ENCODE data around the gene CACNG3. TPM values are rescaled to one million over a fixed set of nuclear protein-coding genes. Genes with fewer than 3 reads are reported as not detected.
"Not testable (repeated sequence)": the region's sequence is repeated elsewhere in the genome, so short reads cannot be mapped to it uniquely, and the experiment has no call there.

Gene CACNG3
- total RNA-seq, 1 donor from 2014 or later = not detected

DNA sequence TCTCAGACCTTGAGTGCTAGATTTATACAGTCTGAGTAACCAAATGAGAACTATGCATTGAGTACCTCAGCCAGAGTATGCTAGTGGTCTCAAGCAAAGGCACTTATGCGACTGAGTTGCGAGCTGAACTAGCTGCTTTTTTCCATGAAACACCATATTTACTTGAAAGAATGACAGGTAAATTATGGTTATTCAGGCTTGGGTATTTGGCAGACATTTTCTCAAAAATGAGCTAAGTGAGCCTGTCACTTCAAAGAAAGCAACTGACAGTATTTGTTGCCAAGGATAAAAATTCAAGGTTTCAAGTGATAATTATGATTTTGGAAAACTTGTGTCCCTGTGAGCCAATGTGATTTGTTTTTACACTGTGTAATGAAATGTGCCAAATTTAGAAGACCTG is 19.3 kb downstream of the CACNG3 start:
- DNase-seq (ENCODE audit: low spot score) = no peak

DNA sequence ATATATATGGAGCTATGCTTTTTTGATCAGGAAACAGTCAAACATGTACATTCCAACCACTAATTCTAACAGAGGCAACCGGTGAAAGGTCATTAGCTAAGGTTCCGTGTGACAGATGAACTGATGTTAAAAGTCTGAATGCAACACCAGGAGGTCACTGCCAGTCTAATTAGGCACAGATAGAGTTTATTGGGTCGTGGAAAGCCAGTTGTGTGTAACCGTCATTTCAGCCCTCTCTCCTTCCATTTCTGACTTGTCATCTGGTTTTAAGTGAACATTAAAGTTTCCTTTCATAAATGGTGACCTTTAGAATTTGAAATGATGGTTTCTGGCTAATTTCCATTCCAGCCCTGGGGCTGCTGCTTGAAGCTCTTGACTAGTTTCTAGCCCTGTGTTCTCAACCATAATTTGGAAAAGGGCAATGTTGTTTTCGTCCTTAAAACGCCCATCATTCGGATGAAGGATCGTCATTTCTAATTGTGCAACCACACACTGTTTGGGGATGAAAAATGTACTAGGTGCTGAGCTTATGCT is 23.9 kb downstream of the CACNG3 start:
- DNase-seq (ENCODE audit: low spot score) = no peak

DNA sequence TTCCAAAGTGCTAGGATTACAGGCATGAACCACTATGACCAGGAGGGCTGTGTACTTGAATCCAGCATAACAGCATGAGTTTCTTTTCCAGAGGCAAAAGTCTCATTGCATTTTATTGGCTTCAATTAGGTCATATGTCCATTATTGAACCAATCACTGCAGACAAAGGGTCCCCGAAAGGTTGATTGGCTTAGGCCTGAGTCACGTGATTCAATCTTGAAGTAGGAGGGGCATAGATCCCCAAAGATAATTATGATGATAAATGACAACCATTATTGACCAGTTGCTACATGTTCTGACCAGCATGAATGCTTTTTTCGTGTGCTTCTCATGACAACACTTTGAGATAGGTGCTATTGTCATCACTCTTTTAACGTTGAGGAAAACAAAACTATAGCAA is 25.3 kb downstream of the CACNG3 start:
- DNase-seq (ENCODE audit: low spot score) = no peak

DNA sequence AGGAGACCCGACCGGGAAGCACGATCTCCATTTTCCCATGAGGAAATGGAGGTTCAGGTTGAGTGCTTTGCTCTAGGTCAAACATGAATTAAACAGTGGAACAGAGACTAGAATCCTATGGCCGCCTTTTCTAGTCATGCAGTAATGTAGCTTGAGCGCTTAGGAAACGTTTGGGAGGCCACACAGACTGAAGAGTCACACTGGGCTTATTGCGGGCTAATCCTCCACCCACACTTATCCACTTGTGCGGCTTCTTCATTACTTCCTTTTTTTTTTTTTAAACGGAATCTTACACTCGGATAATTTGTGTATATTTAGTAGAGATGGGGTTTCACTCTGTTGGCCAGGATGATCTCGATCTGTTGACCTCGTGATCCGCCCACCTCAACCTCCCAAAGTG is 26.0 kb downstream of the CACNG3 start:
- no peak for DNase-seq (ENCODE audit: low spot score)

DNA sequence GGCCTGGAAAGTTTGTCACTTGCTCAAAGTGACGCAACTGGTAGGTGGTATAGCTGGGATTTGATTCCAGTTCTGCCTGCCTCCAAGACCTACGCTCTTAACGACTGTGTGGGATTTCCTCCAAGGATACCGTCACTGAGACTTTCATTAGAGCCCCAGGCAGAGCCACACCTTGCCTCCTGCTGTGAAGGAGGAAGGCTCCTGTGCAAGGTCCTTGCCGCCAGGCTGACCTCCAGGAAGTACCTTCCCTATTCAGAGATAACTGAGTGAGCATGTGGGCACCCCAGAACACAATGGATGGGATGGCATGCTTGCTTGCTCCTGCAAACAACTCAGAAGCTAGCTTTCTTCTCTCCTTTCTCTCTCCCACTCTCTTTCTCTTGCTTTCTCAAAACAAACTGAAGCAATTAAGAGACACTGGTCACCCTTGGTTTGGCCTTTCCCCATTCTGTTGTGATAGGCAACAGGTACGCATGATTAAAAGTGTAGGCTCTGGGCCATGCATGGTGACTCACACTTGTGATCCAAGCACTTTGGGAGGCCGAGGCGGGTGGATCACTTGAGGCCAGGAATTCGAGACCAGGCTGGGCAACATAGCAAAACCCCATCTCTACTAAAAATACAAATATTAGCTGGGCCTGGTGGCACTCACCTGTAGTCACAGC is 30.7 kb downstream of the CACNG3 start:
- no peak for DNase-seq (ENCODE audit: low spot score)

DNA sequence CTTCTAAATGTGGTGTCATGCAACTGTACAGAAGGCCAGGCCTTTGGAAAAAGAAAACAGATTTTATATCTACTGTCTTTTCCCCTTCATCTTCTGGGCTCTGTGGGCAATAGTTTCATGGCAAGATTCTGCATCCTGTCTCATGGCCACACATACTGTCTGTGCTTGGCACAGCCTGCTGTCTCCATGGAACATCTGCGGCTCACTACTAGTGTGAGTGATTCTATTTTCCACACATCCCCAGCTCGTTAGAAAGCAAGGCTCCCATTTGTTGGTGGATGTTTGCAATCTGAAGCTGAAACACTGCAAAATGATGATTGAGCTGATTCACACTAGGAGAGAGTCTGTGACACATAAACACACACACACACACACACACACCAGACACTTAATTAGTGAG is 32.4 kb downstream of the CACNG3 start:
- DNase-seq (ENCODE audit: low spot score) = no peak

DNA sequence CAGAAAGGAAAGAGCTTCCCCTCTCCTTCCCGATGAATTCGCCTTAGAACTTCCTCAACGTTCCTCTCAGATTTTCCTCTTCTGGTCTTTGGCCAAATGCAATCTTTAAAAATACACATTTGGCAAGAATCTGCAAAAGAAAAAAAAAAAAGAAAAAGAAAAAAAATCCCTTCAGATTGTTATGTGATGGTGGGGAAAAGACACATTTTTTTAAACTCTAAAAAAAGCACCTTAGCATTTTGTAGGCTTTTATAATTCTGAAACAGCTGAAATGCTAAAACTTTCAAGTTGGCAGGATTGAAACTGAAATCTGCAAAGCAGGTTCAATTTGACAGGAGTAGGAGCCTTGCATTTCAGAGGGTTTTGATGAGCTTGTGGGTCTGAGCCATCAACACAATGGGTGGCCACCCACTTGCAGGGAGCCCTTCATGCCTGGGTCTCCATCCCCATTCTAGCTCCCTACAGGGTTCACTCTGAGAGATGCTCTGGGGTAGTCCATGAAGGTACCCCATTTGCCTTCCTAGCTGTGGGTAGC is 33.1 kb downstream of the CACNG3 start:
- DNase-seq (ENCODE audit: low spot score) = no peak

DNA sequence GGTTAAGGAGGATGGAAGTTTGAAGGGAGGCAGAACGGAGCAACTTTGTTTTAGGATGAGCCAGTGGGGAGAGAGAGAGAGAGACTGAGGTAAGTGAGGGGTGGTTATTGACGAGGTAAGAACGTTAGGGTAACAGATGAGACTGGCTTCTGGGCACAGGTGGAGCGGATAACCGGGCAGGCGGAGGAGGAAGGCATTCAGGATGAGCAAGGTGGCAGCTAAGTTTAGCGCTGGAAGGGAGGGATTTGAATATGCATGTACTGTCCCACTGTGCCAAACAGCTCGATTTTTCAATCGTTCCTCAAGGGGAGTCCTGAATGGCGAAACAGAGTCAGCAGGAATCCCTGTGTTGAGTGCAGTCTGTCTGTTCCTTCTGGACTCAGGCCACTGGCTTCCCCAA is 35.8 kb downstream of the CACNG3 start:
- DNase-seq (ENCODE audit: low spot score) = no peak

DNA sequence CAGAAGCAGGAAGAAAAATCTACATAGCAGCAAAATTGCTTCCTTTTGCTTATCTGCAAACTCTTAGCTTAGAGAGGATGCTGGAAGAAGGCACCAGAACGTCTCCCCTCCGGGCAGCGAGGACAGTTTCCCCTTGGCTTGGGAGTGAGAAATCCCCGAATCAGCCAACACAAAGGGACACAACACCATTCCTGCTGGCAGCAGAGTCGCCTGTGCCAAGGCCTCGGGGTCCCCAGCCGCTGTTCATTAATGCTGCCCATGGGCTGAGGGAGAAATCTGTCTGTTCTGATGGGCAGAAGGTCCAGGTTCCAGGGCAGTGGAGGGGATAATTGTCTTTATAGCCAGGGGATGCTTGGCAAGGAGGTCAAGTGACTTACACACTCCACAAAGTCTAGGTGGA is 38.0 kb downstream of the CACNG3 start:
- DNase-seq (ENCODE audit: low spot score) = no peak

DNA sequence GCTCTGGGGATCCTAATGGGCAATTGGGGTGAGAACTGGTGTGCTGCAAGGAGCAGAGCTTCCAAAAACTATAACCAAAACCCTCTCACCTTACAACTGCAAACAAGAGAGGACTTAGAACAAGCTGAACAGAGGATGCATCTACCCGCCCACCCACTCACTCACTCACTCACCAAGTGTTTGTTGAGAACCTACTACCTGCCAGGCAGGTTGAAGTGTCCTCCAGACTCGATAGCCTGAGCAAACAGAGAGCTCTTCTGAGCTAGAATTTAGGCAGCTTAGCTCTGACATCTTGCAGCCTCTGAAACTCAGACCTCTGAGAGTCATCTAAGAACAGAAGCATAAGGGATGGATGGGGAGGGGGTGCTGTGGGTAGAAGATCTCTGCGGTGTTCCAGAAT is 41.2 kb downstream of the CACNG3 start:
- DNase-seq (ENCODE audit: low spot score) = no peak

DNA sequence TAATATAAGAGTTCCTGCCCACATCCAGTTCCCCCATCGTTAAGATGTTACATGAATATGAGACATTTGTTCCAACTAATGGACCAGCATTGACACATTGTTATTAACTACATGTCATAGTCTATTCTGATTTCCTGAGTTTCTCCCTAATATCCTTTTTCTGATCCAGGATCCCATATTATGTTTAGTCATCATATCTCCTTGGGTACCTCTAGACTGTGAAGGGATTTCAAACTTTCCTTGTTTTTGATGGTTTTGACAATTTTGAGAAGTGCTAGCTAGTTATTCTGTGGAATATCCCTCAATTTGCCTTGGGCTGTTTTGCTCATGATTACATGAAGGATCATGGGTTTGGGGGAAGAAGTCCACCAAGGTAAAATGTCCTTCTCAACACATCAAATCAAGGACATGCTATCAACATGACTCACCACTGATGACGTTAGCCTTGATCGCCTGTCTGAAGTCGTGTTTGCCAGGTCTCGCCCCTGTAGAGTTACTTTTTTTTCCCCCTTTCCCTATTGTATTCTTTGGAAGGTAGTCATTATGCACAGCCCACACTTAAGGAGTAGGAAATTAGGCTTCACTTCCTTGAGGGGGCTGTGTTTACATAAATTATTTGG is 42.5 kb downstream of the CACNG3 start:
- no peak for DNase-seq (ENCODE audit: low spot score)

DNA sequence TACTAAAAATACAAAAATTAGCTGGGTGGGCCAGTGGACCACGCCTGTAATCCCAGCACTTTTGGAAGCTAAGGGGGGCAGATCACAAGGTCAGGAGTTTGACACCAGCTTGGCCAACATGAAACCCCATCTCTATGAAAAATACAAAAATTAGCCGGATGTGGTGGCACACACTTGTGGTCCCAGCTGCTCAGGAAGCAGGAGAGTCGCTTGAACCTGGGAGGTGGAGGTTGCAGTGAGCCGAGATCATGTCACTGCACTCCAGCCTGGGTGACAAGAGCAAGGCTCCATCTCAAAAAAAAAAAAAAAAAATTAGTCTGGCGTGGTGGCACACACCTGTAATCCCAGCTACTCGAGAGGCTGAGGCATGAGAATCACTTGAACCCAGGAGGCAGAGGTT is 44.6 kb downstream of the CACNG3 start:
- DNase-seq (ENCODE audit: low spot score) = not testable (repeated sequence)

DNA sequence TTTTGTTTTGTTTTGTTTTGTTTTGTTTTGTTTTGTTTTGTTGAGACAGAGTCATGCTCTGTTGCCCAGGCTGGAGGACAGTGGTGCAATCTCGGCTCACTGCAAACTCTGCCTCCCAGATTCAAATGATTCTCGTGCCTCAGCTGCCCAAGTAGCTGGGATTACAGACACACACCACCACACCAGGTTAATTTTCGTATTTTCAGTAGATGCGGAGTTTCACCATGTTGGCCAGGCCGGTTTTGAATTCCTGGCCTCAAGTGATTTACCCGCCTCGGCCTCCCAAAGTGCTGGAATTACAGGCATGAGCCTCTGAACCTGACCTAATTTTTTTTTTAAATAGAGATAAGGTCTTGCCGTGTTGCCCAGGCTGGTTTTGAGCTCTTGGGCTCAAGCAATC is 46.5 kb downstream of the CACNG3 start:
- DNase-seq (ENCODE audit: low spot score) = no peak

DNA sequence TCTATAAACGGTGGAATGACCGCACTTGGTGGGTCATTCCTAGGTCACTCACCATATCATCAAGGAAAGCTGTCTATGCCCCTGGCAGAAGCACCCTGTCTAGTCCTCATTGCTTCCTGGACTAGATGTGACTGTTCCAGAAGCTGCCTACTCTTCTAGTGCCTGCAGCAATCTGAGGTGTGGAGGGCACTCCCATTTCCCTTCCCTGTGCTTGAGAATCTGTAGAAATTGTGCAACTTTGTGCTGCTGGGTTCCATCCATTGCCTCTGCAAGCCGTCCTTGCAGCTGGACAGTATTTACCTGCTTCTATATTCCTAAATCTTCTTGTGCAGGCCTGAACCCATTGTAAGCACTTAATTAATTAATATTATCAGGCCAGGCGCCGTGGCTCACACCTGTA is 52.1 kb downstream of the CACNG3 start:
- DNase-seq (ENCODE audit: low spot score) = no peak

DNA sequence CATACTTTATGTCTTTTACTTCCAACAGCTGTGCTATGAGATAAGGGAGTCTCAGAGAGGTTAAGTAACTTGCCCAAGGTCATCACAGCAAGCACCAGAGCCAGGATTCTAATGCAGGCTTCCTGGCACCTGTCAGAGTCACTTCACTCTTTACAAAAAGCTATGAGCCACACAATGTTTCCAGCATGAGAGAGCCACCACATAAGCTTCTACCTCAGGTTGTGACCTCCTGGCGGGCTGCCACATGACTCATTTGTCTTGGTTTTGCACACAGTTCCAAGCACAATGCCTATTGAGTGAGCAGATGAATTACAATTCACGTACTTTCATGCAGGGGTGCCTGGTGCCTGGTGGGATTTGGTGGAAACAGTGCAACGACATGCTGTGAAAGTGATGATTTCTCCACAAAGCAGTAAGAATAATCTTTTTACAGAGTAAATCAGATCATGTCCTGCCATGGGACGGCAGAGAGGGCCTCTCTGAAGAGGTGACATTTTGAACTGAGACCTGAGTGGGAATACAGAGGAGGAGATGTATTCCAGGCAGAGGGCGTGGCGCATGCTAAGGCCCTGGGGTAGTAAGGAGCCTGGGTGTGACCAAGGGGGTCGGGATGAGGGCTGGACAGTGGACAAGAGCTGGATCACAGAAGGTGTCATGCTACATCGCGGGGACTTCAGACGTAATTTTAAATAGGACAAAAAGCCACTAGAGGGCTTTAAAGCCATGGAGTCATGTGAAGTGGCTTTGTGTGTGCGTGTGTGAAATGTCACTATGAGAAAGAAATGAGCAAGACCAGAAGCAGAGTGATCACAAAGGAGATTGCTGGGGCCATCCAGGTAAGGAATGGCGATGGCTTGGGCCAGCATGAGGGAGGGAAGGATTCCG is 53.4 kb downstream of the CACNG3 start:
- no peak for DNase-seq (ENCODE audit: low spot score)

DNA sequence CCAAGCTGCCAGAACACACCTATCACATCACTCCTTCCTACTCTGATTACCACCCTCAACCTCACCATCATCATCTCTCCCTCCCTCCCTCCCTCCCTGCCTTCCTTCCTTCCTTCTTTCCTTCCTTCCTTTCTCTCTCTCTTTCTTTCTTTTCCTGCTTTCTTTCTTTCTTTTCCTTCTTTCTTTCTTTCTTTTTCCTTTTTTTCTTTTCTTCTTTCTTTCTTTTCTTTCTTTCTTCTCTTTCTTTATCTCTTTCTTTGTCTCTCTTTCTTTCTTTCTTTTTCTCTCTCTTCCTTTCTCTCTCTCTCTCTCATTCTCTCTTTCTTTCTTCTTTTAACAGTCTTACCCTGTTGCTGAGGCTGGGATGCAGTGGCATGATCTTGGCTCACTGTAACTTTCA is 59.2 kb downstream of the CACNG3 start:
- DNase-seq (ENCODE audit: low spot score) = no peak

DNA sequence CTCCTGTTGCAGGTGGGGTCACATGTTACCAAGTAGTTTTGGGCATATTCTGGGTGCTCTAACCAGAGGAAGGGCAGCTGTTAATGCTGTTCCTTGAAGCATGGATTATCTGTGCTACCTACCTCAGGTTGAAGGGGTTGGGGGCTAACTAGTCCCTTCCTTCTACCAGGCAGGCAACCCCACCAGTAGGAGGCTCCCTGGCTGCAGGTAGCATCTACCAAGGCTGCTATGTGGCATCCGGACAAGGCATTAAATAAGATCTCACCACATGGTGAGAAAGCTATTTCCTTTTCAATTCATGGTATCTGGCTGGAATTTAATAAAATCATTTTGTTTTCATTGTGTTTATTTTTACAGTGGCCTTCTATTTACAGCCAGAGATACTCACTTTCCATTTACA is 62.5 kb downstream of the CACNG3 start:
- DNase-seq (ENCODE audit: low spot score) = no peak

DNA sequence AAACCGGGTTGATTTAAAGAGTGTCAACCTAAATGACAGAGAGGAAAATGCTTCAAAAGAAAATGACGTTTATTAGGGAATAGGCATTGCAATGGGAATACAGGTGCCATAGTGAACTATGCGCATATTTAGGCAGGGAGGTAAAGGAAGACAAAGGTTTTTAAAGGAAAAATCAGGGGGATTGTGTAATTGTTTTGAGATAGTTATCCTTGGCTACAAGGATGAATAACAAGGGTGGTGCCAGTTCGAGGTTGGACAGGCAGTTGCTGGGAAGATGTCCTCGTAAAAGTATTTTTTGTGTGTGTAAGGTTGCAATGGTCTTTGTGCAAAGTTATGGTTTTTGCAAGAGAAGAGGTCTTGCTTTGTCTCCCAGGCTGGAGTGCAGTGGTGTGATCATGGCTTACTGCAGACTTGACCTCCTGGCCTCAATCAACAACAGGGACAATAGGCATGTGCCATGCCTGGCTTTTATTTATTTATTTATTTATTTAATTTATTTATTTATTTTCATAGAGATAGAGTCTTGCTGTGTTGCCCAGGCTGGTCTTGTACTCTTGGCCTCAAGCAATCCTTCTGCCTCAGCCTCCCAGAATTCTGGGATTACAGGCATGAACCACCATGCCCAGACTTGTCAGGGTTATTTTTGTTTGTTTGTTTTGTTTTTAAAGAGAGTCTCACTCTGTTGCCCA is 63.1 kb downstream of the CACNG3 start:
- no peak for DNase-seq (ENCODE audit: low spot score)

DNA sequence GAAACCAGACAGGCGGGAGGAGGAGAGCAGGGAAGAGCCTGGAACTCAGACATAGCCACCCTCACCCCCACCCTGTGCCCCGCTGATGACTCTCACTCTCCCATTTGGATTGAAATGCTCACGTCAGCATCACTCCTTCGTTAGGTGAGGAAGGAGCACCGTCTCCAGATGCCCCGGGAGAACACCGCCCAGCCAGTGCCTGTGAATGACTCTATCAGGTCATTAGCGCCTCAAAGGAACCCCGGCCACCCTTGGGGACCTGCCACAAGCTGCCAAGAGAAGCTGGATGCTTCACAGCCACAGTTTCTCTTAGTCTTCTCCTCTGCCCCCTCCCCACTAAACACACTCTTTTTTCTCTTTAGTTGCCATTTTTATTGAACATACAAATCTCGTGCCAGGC is 66.0 kb downstream of the CACNG3 start:
- DNase-seq (ENCODE audit: low spot score) = no peak

DNA sequence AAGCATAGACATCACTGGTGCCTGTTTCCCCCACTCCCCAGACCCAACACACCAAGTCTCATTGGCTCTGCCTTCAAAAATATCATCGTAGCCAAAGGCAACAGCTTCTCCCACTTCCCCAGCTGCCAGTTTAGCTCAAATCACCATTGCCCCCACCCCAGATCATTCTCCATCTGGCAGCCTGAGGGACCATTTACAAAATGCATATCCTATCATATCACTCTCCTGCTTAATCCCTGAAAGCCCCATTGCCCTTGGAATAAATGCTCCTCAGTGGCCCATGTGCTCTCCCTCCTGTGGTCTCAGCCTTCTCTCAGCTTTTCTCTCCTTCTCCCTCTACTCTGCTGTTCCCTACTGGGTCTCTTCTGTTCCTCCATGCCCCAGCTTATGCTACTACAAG is 68.3 kb downstream of the CACNG3 start:
- no peak for DNase-seq (ENCODE audit: low spot score)

DNA sequence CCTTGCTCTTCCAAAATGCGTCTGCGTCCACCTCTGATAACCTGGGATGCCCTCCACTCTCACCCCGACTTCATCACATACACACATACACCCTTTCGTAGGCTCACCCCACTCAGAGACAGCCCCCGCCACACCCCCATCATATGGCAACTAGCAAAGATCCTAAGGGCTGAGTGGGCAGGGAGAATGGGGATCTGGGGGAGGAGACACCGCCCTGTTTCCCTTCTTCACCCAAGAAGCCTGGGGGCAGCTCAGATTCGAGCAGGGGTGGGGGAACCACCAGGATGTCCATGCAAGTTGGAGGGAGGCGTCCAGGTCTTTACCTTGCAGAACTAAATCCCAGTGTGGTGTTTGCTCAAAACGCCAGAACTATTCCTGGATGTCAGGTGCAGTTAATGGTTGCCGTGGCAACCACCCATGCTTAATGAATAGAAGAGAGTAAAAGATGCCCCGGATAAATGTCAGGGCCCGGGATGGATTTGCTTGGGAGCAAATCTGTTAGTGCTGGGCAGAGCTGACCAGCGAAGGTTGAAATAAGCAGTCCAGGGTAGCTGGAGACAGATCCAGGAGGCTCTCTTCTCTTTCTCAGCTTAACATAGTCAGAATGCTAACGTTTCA is 72.8 kb downstream of the CACNG3 start:
- no peak for DNase-seq (ENCODE audit: low spot score)

All from umbilical cord (tissue), 2 donors.